ENCODE measurements around the gene MN1.
"Not testable (repeated sequence)": the region's sequence is repeated elsewhere in the genome, so short reads cannot be mapped to it uniquely, and the experiment has no call there.

MN1 gene

DNA sequence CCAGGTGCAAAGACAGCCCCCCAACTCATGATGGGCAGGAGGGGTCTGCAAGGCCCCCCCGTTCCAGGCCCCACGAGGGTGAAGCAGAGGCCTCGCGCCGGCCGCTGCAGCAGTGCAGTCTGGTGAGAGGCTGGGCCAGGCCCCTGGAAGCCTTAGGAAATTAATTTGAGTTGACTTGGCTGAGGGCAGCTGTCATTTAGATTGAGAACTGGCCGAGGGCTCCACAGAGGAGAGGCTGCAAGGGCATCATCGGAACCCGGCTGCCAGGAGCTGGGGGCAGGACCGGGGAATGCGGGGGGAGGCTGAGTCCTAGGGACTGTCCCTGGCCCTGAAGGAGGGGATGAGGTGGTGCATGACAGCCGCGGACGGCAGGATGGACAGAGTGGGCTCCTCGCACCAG, 39.9 kb downstream of the MN1 start:
- DNase-seq (ENCODE audit: low read depth), result no peak

DNA sequence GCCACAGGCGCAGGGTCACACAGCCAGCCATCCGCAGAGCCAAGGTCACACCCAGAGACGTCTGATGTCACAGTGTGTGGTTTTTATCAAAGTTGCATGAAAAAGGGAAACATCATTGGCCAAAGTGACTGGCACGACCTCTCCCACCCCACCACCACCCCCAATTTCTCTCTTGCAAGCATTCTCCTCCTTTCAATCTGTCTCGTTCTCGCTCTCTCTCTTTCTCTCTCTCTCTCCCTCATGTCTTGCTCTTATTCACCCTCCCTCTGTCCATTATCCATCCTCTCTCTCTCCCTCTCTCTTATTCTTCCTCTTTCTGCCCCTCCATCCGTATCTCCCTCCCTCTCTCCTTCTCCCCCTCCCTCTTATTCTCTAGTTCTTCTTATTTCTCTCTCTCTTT, 40.6 kb downstream of the MN1 start:
- DNase-seq (ENCODE audit: low read depth), result no peak

DNA sequence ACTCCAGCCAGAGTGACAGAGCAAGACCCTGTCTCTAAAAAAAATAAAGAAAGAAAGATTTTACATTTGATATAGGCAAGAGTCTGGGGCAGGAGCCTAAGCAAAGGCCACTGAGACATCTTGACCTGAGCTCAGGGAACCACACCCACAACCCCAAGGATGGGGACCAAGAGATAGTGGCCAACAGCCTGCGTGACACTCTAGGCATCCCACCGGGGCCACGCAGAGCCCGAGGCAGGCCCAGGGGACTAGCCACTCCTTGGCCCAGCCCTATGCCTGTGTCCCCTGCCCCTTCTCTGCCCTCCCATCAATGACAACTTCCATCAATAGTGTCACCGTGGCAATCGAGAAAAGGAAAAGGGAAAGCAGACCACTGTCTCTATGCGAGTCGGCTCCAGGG, 41.1 kb downstream of the MN1 start:
- DNase-seq (ENCODE audit: low read depth), result no peak

DNA sequence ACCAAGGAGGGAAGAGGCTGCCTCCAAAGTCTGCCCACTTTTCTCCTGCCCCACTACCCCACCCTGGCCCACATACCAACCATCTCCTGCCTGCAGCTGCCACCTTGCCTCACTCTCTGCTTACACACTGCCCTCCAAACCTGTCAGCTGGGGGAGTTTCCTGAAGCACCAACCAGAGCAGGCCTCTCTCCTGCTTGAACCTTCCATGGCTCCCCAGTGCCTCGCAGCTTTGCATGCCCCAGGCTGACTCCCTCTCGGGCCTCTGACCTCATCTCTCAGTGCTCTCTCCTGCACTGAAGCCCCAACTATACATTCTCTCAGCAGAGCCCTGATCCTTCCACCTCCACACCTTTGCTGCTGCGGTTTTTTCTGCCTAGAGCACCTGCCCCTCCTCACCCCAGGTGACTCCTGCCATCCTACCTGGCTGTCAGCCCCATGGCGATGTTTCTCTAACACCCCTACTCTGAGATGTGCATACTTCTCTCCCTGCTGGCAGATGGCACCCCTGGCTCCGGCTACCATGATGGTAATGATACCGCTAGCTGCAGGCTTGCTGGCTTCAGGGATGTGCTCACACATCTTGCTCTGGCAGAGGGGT, 43.5 kb downstream of the MN1 start:
- DNase-seq (ENCODE audit: low read depth), result no peak

DNA sequence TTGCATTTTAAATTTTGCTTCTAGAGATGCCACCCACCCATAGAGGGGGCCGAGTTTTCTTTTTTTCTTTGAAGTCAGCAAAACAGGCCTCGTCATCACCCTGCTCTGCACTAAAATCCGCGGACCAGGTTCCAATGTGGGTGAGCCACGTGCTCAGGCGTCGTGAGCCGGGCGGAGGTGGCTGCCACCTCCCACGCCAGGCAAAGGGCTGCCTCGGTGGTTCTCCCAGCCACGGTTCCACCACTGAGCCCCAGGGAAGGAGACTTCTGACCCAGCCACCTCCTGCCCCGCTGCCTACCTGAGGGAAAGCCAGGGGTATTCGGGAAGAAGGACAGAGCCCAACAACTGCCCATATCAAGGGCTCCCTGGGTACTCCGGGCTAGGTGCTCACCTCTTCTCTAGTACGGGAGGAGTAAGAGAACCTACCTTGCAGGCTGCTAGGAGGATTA, 45.3 kb downstream of the MN1 start:
- no peak for DNase-seq (ENCODE audit: low read depth)

DNA sequence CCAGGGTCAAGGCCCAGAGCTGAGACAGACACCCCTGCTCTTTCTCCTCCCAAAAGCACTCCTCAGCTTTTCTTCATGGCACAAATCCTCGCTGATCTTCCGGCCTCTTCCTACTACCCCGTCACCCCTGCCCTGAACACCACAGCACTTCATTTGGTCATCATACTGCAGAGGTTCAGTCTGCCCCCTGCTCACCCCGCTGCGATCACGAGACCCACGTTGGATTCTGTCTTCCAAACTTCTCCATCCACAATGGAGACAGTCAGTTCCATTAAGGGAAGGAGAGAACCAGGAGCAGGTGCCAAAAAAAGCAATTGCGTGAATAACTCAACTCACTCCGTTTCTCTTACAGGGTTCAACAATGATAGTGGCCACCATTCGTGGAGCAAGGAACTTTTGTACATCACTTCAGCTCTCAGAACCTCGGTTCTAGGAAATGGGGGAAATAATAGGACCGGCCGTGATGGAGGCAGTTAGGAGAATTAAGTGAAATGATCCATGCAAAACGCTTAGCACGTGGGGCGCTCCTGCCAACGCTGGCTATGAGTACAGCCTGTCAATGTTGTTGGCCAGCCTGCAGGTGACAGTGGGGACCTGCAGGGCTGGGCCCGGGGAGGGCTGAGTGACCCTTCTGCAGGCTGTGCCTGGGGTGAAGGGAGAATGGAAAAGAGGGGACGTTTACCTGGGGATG, 45.9 kb downstream of the MN1 start:
- no peak for DNase-seq (ENCODE audit: low read depth)

DNA sequence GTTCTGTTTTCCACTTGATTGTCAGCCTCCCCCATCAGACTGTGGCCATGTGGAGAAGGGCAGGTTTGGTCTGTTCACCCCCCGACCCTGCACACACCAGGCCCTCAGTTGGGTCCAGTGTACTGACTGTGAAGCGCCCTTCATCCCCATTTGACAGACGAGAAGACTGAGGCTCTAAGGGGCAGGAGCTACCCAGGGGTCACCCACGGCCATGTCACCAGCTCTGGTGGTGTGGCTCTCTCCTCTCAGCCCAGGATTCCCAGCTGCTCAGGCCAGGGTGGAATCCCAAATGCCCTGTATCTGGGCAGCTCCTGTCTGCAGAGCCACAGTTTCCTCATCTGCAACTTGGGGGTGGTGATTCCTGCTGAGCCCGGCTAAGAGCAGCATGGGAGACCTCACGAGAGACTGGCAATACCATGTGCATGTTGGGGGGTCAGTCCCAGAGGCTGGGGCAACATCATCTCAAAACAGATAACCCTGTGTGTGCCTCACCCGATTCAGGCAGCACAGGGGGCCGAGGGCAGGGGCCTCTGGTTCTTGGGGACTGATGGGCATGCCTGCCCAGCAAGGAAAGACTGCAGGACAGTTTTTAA, 46.6 kb downstream of the MN1 start:
- DNase-seq (ENCODE audit: low read depth), result no peak

DNA sequence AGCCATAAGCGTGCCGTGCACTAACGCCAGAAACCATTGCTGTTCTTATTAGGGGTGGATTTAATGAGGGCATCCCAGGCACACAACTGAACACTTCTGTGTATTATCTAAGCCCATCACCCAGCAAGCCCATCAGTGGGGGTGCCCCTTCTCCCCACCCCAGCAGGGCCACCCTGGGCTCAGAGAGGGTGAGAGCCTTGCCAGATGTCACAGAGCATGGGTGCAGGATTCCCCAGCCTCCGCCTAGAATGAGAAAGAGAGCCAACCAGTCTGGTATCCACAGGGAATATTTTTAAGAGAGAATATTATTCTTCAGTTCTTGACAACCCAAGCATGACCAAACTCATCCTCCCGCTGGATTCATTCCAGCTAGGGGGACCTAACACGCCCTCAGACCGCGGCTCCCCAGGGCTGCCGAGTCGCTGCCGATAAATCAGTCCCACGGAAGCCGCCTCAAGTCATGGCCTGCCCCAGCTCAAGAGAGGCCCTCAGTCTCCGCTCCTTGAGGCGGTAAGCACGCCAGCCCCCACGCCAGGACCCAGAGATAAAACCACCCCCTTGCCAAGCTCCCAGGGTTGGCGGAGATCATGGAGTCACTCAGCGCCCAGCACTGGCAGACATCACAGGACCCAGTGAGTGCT, 47.2 kb downstream of the MN1 start:
- DNase-seq (ENCODE audit: low read depth), result no peak

DNA sequence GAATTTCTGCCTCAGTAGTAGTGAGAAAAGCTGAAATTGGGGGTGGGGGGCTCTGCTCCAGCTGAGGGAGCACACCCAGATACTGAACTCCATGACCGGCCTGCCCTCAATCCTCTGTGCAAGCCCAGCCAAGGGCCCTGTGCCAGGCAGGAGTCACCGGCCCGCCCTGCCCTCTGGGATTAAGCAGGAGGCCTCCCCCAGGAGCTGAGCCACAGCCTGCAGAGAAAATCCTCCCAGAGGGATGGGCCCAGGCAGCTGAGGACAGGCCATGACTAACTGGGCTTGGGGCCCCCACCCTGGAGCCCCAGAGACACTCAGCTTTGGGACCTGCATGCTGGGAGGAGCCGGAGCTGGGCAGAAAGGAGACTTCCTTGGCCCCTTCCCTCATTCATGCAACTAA, 48.8 kb downstream of the MN1 start:
- no peak for DNase-seq (ENCODE audit: low read depth)

DNA sequence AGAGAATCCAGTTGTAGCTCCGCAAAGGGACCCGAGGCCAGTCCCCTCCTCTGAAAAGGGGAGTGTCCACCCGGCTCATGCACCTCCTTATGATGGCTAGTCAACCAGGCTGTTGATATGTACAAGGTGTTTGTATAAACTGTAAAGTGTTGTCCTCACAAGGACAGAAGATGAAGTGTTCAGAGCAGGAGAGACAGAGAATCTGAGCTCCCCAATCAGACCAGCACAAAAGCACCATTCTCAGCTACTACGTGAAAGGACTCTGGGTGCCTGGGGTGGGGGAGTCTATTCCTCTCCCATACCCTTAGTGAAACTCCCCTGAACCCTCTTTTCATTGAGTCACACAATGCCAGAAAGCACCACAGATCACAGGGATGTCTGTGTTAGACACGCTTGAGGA, 49.4 kb downstream of the MN1 start:
- no peak for DNase-seq (ENCODE audit: low read depth)

DNA sequence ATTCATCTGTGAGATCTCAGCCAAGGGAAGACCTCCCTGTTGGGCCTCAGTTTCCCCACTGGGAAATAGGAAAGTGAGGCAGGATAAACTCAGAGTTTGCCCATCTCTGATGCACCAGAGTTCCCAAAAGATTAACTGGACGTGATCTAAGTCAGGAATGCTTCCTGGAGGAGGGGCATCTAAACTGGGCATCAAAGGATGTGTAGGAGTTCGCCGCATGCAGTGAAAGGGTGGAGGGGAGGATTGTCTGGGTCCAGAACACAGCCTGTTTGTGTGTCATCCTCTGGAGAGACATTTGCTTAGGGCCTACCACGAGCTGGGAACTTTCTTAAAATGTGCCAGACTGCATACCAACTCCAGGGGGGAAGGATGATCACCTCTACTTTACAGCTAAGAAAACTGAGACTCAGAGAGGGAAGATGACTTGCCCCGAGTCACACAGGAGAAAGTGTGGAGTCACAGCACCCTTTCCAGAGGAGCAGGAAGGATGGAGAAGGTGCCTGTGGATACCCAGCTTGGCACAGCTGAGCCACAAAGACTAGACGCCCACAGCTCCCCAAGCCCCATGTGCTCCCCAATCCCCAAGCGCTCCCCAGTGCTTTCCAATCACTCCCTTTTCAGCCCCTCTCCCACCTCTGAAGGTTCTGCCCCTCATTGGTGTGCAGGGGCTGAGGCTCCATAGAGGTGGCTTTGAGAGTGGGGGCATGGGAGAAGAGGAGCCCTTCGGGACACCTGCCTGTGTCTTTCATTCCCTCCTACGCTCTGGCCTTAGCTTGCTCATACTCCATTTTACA, 50.1 kb downstream of the MN1 start:
- DNase-seq (ENCODE audit: low read depth), result no peak

DNA sequence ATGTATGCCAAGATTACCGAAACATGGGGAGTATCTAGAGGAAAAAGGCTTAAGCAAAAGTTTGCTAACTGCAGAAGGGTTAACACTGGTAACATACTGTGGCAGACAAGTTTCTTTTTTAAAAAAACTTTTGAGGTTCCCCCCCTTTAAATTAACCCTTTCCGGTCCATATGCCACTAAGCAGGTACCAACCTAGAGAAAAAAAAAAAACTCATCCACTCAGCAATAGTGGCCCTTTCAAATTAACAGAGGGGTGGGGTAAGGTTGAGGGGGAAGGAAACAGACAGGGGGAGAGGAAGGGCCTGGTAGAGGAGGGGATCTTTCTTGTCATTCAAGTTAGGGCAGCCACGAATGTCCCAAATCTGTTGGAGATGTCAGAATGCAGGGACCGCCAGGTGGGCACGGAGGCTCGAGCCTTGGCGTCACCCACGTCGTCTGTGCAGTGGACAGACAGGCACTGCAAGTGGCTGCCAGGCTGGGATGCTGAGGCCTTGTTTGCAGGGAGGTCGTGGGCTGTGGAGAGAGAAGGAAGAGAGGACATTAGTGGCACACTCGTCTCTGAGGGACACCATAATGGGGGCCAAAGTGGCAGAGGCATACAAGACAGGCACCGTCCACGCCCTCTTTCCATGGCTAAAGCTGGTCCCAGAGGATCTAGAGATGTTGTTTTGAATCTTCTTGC, 50.8 kb downstream of the MN1 start:
- no peak for DNase-seq (ENCODE audit: low read depth)

DNA sequence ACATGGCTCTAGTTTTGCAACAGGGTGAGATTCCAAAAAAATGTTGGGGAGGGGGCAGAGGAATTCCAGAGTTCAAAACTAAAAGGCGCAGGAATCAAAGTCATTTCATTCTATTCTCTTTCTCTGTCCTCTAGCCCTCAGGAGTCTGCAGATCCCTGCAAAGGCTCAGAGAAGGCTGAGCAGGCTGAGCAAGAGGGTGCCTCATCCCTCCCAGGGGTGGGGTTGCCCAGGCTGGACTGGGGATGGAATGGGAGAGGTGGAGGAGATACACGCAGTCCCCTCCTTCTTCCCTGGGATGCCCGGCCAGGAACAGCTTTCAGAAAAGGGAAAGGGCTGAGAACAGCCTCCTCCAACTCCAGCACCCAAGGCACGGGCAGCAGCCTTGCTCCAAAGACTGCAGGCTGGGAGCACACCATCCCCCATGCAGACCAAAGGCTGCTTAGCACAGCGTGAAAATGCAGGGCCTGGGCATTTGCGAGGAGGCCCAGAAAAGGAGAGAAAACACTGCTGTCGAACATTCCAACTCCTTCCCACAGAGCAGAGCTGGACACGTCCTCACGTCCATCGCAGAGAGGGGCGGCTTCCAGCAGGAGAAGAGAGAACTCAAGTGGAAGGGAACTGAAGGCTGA, 51.8 kb downstream of the MN1 start:
- DNase-seq (ENCODE audit: low read depth), result no peak

DNA sequence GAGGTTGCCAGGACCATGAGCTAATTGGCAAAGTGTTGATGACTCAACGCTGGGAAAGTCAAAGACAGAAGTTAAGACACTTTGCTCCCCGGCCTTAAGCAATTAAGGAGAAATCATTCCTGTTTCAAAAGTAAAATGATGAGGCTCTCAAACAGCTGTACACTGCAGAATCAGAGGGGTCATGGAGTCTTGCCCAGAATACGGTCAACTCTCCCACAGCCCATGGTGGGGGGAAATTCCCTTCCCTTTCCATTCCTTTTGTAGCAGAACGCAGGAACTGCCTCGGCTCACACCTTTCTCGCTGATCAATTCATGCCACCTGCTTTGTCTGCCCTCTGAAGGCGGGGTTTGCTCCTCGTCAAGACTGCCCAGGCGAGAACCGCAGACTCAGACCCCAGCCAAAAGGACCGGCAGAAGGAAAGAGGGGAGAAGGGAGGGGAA, 52.8 kb downstream of the MN1 start:
- no peak for DNase-seq (ENCODE audit: low read depth)

DNA sequence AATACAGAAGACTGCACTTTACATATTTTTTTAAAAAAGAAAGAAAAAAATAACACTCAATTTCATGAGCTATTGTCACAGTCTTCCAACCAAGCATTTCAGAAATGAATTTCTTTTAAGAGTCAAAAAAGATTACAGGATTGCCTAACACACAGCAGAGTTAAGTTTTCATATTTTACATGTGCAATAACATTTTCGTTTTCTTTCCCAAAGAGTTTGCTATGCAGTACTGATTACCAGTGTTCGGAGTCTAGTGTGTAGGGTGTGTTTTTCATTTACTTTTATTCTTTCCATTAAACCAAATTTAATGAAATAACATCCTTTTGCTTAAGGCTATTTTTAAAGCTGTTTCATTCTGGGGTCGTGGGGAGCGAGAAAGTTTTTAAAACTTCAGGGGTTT, 53.2 kb downstream of the MN1 start:
- DNase-seq (ENCODE audit: low read depth), result no peak

DNA sequence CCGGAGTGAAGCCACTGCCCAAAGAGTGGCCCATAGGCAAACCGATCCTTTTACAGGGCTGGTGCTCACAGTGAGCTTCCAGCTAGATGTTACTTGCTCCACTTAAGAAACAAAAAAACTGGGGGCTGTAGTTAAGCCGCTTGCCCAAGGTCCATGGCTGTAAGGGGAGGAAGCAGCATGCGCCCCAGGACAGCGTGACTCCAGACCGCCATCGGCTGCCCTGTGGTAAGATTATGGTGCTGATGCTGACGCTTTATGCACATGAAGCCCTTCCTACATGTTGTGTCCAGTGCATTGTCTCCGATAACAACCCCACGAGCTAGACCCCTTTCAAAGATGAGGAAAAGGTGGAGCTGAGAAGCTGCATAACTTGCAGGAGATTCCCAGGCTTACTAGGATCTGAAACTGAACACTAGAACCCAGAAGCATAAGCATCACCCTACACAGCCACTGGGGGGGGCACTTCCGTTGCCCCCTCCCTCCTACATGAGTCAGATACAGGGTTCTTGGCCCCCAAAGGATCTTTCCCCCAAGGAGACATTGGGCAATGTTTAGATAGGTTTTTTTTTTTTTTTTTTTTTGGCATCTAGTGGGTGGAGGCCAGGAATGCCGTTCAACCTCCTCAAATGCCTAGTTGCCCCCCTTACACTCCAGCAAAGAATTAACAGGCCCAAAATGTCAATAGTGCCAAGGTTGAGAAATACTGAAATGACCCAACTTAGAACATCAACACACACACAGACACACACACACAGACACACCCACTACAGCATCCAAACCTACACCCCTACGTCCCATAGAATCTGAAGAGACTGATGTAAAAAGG, 53.9 kb downstream of the MN1 start:
- no peak for DNase-seq (ENCODE audit: low read depth)

DNA sequence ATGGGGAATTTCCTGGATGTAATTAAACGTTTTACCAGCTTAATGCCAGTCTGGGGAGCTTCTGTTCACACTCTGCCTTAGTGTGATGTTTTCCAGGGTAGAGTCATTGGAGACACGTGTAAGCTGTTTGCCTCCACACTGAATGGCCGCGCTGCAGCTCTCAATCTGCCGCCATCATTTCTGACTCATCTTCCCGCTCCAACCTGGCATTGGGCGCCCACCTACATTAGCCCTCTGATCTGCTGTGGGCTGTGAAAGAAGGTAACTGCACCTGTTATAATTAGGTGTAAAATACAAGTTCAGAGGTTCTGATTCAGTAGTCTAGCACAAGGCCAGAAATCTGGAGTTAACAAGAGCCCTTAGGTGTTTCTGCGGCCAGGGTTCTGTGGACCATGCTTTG, 54.6 kb downstream of the MN1 start:
- DNase-seq (ENCODE audit: low read depth), result no peak

DNA sequence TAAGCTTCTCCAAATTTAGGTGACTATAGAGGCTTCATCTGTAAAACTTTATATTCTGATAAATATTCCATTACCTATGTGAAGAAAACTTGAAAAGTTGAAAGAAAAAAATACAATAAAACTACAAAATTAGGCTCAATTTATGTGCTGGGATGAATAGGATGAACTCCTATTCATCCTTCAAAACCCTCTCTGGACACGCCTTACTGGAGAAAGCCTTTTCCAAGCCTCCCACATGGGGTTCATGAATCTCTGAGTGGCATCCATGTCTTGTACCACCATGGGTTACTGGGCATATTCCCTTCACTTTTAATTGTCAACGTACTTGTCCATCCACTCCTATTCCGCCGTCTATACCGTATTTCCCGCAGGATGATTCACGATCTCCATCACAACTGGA, 55.7 kb downstream of the MN1 start:
- no peak for DNase-seq (ENCODE audit: low read depth)

DNA sequence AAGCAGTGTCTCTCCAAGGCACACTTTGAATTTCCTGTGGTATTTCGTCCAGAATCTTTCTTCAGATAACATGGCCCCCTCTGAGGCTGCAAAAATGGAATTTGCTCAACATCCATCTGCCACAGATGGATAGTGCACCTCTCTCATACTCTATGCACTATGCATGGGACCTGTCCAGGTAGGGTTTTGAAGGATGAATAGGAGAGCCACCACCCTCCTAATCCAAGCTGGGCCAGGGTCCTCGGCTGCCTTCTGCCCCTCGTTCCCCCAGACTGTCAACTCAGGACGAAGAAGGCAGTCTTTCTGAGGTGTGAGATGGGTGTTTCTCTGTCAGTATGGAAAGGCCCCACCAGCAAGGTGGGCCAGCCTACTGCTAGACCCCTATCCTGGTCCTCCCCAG, 56.4 kb downstream of the MN1 start:
- DNase-seq (ENCODE audit: low read depth), result no peak

DNA sequence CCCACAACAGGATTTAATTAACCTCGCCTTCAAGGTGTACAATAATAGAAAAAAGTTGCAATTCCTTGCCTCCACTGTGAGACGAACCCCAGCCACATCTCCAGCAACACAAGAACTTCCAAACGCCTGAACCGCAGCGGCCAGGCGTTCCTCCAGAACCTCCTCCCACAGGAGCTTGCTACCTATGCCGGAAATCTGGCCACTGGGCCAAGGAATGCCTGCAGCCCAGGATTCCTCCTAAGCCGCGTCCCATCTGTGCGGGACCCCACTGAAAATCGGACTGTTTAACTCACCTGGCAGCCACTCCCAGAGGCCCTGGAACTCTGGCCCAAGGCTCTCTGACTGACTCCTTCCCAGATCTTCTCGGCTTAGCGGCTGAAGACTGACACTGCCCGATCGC, 57.5 kb downstream of the MN1 start:
- DNase-seq (ENCODE audit: low read depth), result not testable (repeated sequence)

Data from stimulated activated CD8-positive, alpha-beta memory T cell treated with anti-CD3 and anti-CD28 coated beads, Interleukin-12 subunit alpha, Interleukin-12 subunit beta, amount 100 ng/mL, for 4 hours (primary cell).